PC-3 (cell line): ENCODE data around the gene SERINC3. TPM values are rescaled to one million over a fixed set of nuclear protein-coding genes. Genes with fewer than 3 reads are reported as not detected.

Experiments
- ATAC-seq: fragments of 200-7000 bp; cut with Tn5 transposase; 2 replicates; pipeline ENCODE4 v1.9.1; 2020; ENCODE audit warnings: mild to moderate bottlenecking, moderate library complexity
- BruUV-seq: library from RNA; stranded (reverse); fragments of 400-500 nt; replicated peaks from 2 replicates; lab custom pipeline; 2021; lab: Mats Ljungman, UMichigan
- CTCF ChIA-PET: fragments of 300-600 bp; sonication (Branson Sonifier 250); formaldehyde crosslinking; loops from one replicate; lab custom pipeline; 2022; ENCODE audit warnings: antibody characterized with exemption; lab: Charles Lee
- POLR2A ChIA-PET: fragments of 300-600 bp; sonication (Branson Sonifier 250); formaldehyde crosslinking; loops from one replicate; lab custom pipeline; 2022; ENCODE audit warnings: antibody characterized with exemption; ENCODE audit not compliant: unreplicated experiment; lab: Charles Lee
- DNase-seq: peaks from one replicate; pipeline ENCODE4 v3.0.0-alpha.2; 2015
- H2AFZ ChIP-seq: fragments of 300-600 bp; sonication (generic); 2 replicates; pipeline ENCODE4 v1.6.0; 2016; ENCODE audit warnings: antibody characterized with exemption, low read length
- H3F3A ChIP-seq: fragments of 300-600 bp; sonication (generic); one replicate; pipeline ENCODE4 v1.6.0; 2017; ENCODE audit warnings: antibody characterized with exemption, low read length, control low read depth, mild to moderate bottlenecking; ENCODE audit not compliant: unreplicated experiment
- H3K27ac ChIP-seq: fragments of 300-600 bp; sonication (generic); 2 replicates; pipeline ENCODE4 v1.5.1; 2016; ENCODE audit warnings: mild to moderate bottlenecking, low read length
- H3K27me3 ChIP-seq: fragments of 300-600 bp; sonication (generic); 2 replicates; pipeline ENCODE4 v1.6.1; 2016; ENCODE audit warnings: low read length, mixed read lengths
- H3K36me3 ChIP-seq: fragments of 300-600 bp; sonication (generic); 2 replicates; pipeline ENCODE4 v1.6.1; 2016; ENCODE audit warnings: low read depth, mixed run types, low read length, mixed read lengths
- H3K4me1 ChIP-seq: fragments of 300-600 bp; sonication (generic); 2 replicates; pipeline ENCODE4 v1.5.1; 2016; ENCODE audit warnings: low read length; ENCODE audit not compliant: insufficient read depth
- H3K4me2 ChIP-seq: fragments of 300-600 bp; sonication (generic); 2 replicates; pipeline ENCODE4 v1.6.0; 2016; ENCODE audit warnings: low read length
- H3K4me3 ChIP-seq: fragments of 300-600 bp; sonication (generic); 2 replicates; pipeline ENCODE4 v1.5.1; 2016; ENCODE audit warnings: mild to moderate bottlenecking, low read length, mixed read lengths
- H3K79me2 ChIP-seq: fragments of 300-600 bp; sonication (generic); 2 replicates; pipeline ENCODE4 v1.6.1; 2017; ENCODE audit warnings: low read length, mixed read lengths
- H3K9ac ChIP-seq: fragments of 300-600 bp; sonication (generic); 2 replicates; pipeline ENCODE4 v1.6.0; 2016; ENCODE audit warnings: mild to moderate bottlenecking, low read length
- H3K9me2 ChIP-seq: fragments of 300-600 bp; sonication (generic); replicated peaks from 2 replicates; pipeline ENCODE4 v1.6.1; 2016; ENCODE audit warnings: mixed run types, low read length, mixed read lengths
- H3K9me3 ChIP-seq: fragments of 300-600 bp; sonication (generic); 2 replicates; pipeline ENCODE4 v1.6.1; 2016; ENCODE audit warnings: low read length, mixed read lengths
- H4K20me1 ChIP-seq: fragments of 300-600 bp; sonication (generic); 2 replicates; pipeline ENCODE4 v1.6.1; 2016; ENCODE audit warnings: low read length, mixed read lengths
- EZH2 ChIP-seq: fragments of 300-600 bp; sonication (generic); IDR thresholded peaks from one replicate; pipeline ENCODE4 v1.6.1; 2017; ENCODE audit warnings: antibody characterized with exemption, mild to moderate bottlenecking, low read length; ENCODE audit not compliant: unreplicated experiment
- EZH2phosphoT487 ChIP-seq: fragments of 300-600 bp; sonication (generic); IDR thresholded peaks from 2 replicates; pipeline ENCODE4 v1.6.1; 2018; ENCODE audit warnings: mild to moderate bottlenecking, antibody characterized with exemption, low read length, borderline replicate concordance
- intact Hi-C: fragments of 100-400 bp; cut with micrococcal nuclease; formaldehyde crosslinking; loops from 2 replicates; pipeline ENCODE4 v1.9.0; 2023
- total RNA-seq: library from RNA; depleted of rRNA; stranded (reverse); fragments of >200 nt; gene quantifications from 2 replicates; pipeline ENCODE4 v1.2.3, GENCODE V29; 2014
- TF ChIP-seq, protein P1 (sequence below): fragments of 300-600 bp; sonication (generic); conservative IDR thresholded peaks from 2 replicates; pipeline ENCODE4 v1.5.1; 2017; ENCODE audit warnings: antibody characterized with exemption, low read depth, mild to moderate bottlenecking, low read length

The SERINC3 gene
- total RNA-seq, 1 experiment from 2014 or later = 92.6 TPM

DNA sequence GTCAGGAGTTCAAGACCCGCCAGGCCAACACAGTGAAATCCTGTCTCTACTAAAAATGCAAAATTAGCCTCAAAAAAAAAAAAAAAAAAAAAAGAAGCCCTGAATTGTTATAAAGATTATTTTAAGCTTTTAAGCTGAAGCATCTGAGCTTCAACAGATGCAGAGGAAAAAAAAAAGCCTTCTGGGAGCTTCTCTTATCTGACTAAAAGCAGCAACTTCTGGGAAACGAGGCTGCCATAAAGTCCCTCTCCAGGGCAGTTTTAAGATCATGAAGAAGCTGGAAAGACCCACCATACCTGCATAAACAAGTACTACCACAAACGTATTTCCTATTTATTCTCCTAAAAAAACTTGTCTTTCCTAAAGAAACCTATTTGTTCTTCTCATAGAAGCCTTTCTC is 3.6 kb downstream of the SERINC3 start:
- no peak for ATAC-seq
- Histone ChIP-seq H3K79me2 (peaks cover 85% of the 10 kb centered on the region), H3K27me3 (no peaks in the 10 kb centered on the region), H3K4me1 (peaks cover 25% of the 10 kb centered on the region), H3K4me2 (no peak overlapping the region), H3K27ac (no peak overlapping the region), H3K9ac (no peak overlapping the region), H2AFZ (no peak overlapping the region), H3K9me3 (no peaks in the 10 kb centered on the region), H3K9me2 (no peaks in the 10 kb centered on the region), H3F3A (no peaks in the 10 kb centered on the region), H3K4me3 (no peak overlapping the region), H3K36me3 (0 out of 2 replicates have a peak, but pooled peaks cover 3% of the 10 kb centered on the region), H4K20me1 (peaks cover 35% of the 10 kb centered on the region)
- TF ChIP-seq EZH2 (no peak), EZH2phosphoT487 (no peak)
- TF ChIP-seq, protein P1, sequence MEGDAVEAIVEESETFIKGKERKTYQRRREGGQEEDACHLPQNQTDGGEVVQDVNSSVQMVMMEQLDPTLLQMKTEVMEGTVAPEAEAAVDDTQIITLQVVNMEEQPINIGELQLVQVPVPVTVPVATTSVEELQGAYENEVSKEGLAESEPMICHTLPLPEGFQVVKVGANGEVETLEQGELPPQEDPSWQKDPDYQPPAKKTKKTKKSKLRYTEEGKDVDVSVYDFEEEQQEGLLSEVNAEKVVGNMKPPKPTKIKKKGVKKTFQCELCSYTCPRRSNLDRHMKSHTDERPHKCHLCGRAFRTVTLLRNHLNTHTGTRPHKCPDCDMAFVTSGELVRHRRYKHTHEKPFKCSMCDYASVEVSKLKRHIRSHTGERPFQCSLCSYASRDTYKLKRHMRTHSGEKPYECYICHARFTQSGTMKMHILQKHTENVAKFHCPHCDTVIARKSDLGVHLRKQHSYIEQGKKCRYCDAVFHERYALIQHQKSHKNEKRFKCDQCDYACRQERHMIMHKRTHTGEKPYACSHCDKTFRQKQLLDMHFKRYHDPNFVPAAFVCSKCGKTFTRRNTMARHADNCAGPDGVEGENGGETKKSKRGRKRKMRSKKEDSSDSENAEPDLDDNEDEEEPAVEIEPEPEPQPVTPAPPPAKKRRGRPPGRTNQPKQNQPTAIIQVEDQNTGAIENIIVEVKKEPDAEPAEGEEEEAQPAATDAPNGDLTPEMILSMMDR = no peak
- no TSS peak for BruUV-seq
- intact Hi-C loops = no loop called here
- ChIA-PET POLR2A (interaction anchor here (0.5 to 0.6 kb wide), 2 partner anchors 8 to 21 kb away, joined by 5 to 6 read pairs; no protein-coding TSS in a partner anchor), CTCF (no interaction called here)
- no peak for DNase-seq

DNA sequence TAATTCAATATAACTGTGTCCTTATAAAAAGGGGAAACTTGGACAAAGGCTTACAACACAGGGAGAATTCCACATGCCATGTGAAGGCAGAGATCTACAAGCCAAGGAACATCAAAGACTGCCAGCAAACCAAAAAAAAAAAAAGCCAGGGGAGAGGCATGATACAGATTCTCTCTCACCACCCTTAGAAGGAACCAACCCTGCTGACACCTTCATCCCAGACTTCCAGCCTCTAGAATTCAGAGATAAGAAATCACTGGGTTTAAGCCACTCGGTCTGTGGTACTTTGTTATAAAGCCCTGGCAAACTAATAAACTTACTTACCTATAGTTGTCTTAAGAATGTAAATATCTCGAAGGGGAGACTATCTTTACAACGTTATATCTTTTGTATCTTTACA is 4.4 kb downstream of the SERINC3 start:
- Histone ChIP-seq H2AFZ (no peak overlapping the region), H3F3A (no peaks in the 10 kb centered on the region), H3K9me2 (no peaks in the 10 kb centered on the region), H3K27me3 (no peaks in the 10 kb centered on the region), H4K20me1 (peaks cover 35% of the 10 kb centered on the region), H3K4me1 (peaks cover 20% of the 10 kb centered on the region), H3K79me2 (peaks cover 92% of the 10 kb centered on the region), H3K4me2 (no peak overlapping the region), H3K36me3 (peaks cover 6% of the 10 kb centered on the region; the same call in 1 of the 2 replicates), H3K9ac (no peak overlapping the region), H3K27ac (no peak overlapping the region), H3K9me3 (no peaks in the 10 kb centered on the region), H3K4me3 (no peak overlapping the region)
- DNase-seq (no peak), ATAC-seq (no peak)
- ChIA-PET POLR2A (no interaction called here), CTCF (no interaction called here)
- TF ChIP-seq, protein P1 = no peak
- no peak for TF ChIP-seq EZH2
- TF ChIP-seq EZH2phosphoT487 = no peak
- intact Hi-C loops = no loop called here
- no TSS peak for BruUV-seq

DNA sequence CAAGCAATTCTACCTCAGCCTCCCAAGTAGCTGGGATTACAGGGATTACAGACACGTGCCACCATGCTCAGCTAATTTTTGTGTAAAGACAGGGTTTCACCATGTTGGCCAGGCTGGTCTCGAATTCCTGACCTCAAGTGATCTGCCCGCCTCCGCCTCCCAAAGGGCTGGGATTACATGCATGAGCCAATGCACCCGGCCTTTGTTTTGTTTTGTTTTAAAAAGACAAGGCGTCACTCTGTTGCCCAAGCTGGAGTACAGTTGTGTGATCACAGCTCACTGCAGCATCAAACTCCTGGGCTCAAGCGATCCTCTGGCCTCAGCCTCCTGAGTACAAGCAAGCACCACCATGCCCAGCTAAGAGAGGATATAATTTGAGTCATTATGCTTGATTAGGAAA is 5.4 kb downstream of the SERINC3 start:
- no peaks in the 10 kb centered on the region for H3K9me3 ChIP-seq
- BruUV-seq = no TSS peak
- peaks cover 35% of the 10 kb centered on the region for H4K20me1 ChIP-seq
- no peak overlapping the region for H2AFZ ChIP-seq
- intact Hi-C loops = no loop called here
- TF ChIP-seq, protein P1 = no peak
- TF ChIP-seq EZH2 (no peak), EZH2phosphoT487 (no peak)
- H3K9me2 ChIP-seq = no peaks in the 10 kb centered on the region
- H3K27me3 ChIP-seq = no peaks in the 10 kb centered on the region
- H3F3A ChIP-seq = no peaks in the 10 kb centered on the region
- H3K4me3 ChIP-seq = no peak overlapping the region
- ATAC-seq (no peak), DNase-seq (no peak)
- H3K79me2 ChIP-seq = peaks cover 95% of the 10 kb centered on the region
- no peak overlapping the region for H3K4me2 ChIP-seq
- H3K4me1 ChIP-seq = peaks cover 16% of the 10 kb centered on the region
- H3K27ac ChIP-seq = no peak overlapping the region
- H3K9ac ChIP-seq = no peak overlapping the region
- ChIA-PET CTCF (no interaction called here), POLR2A (no interaction called here)
- H3K36me3 ChIP-seq = peaks cover 12% of the 10 kb centered on the region; the same call in 1 of the 2 replicates
